CD14-positive monocyte (primary cell): ENCODE measurements around the gene RIPK1. TPM values are rescaled to one million over a fixed set of nuclear protein-coding genes. Genes with fewer than 3 reads are reported as not detected.
A peak's percentile ranks its signal among the peaks of the same experiment; 100 is the strongest.
"Not testable (repeated sequence)": the region's sequence is repeated elsewhere in the genome, so short reads cannot be mapped to it uniquely, and the experiment has no call there.

Experiments
- DNase-seq, 3 donors: peaks; one replicate each; pipeline ENCODE4 v3.0.0-alpha.2; 2011 to 2022
- H2AFZ ChIP-seq: 2 replicates; pipeline ENCODE4 v1.6.0; 2012; ENCODE audit warnings: mild to moderate bottlenecking, low read depth, low read length, inconsistent platforms; ENCODE audit not compliant: insufficient read depth, poor library complexity, severe bottlenecking
- H3K27ac ChIP-seq, 2 donors: 1 replicate in 1 of 2; 2 replicates in 1 of 2; pipeline ENCODE4 v1.5.1; 2012 to 2013; ENCODE audit warnings: low read length in 2 of 2, control low read depth in 1 of 2, inconsistent platforms in 1 of 2, low read depth in 1 of 2, mild to moderate bottlenecking in 1 of 2
- H3K27me3 ChIP-seq, 2 donors: one replicate each; pipeline versions ENCODE4 v1.6.0 to v1.6.1; 2011 to 2013; ENCODE audit warnings: low read length in 2 of 2; ENCODE audit not compliant: control insufficient read depth in 2 of 2, insufficient read depth in 2 of 2
- H3K36me3 ChIP-seq, 2 donors: replicated peaks in 1 of 2; 1 replicate in 1 of 2; 2 replicates in 1 of 2; pipeline versions ENCODE4 v1.5.1 to v1.6.1; 2012 to 2013; ENCODE audit warnings: low read length in 2 of 2, control low read depth in 1 of 2, inconsistent platforms in 1 of 2, mild to moderate bottlenecking in 1 of 2; ENCODE audit not compliant: insufficient read depth in 2 of 2, control insufficient read depth in 1 of 2
- H3K4me1 ChIP-seq, 2 donors: 1 replicate in 1 of 2; 2 replicates in 1 of 2; pipeline versions ENCODE4 v1.5.1 to v1.6.1; 2012 to 2013; ENCODE audit warnings: low read length in 2 of 2, control low read depth in 1 of 2, inconsistent platforms in 1 of 2, mild to moderate bottlenecking in 1 of 2, moderate library complexity in 1 of 2; ENCODE audit not compliant: insufficient read depth in 2 of 2, control insufficient read depth in 1 of 2
- H3K4me2 ChIP-seq: replicated peaks from 2 replicates; pipeline ENCODE3; 2012; ENCODE audit warnings: low read length, moderate library complexity, mild to moderate bottlenecking; ENCODE audit not compliant: poor library complexity, severe bottlenecking; ENCODE audit errors: extremely low read depth
- H3K4me3 ChIP-seq, 3 experiments: fragments of 200-600 bp in 1 of 3; sonication (generic) in 1 of 3; replicated peaks in 1 of 3; 1 replicate in 2 of 3; 2 replicates in 1 of 3; pipeline ENCODE4 v1.5.1; 2011 to 2013; ENCODE audit warnings: low read length in 3 of 3, mild to moderate bottlenecking in 3 of 3, control low read depth in 2 of 3, low read depth in 2 of 3, inconsistent platforms in 1 of 3, moderate library complexity in 1 of 3
- H3K79me2 ChIP-seq: 2 replicates; pipeline ENCODE4 v1.6.0; 2012; ENCODE audit warnings: mild to moderate bottlenecking, control low read depth, inconsistent platforms, low read length, moderate library complexity; ENCODE audit not compliant: insufficient read depth
- H3K9ac ChIP-seq: 2 replicates; pipeline ENCODE4 v1.6.0; 2017; ENCODE audit warnings: low read length, mild to moderate bottlenecking; ENCODE audit not compliant: insufficient read depth, poor library complexity, severe bottlenecking
- H3K9me3 ChIP-seq, 2 donors: replicated peaks in 1 of 2; 1 replicate in 1 of 2; 2 replicates in 1 of 2; pipeline versions ENCODE4 v1.5.1 to v1.6.1; 2012 to 2013; ENCODE audit warnings: low read length in 2 of 2, control low read depth in 1 of 2; ENCODE audit not compliant: control insufficient read depth in 1 of 2, insufficient read depth in 1 of 2
- H4K20me1 ChIP-seq: 2 replicates; pipeline ENCODE4 v1.6.0; 2012; ENCODE audit warnings: mild to moderate bottlenecking, low read length, control low read depth, moderate library complexity; ENCODE audit not compliant: insufficient read depth
- H3K27ac Mint-ChIP-seq, 7 donors: one replicate each; pipeline ENCODE4 v1.8.0; 2020; ENCODE audit warnings: mild to moderate bottlenecking in 7 of 7, mixed read lengths in 7 of 7, moderate library complexity in 6 of 7, inconsistent platforms in 2 of 7
- H3K27me3 Mint-ChIP-seq, 3 donors: one replicate each; pipeline ENCODE4 v1.8.0; 2021 to 2022; ENCODE audit warnings: low read depth in 3 of 3, mild to moderate bottlenecking in 3 of 3, mixed read lengths in 3 of 3, moderate library complexity in 3 of 3, inconsistent platforms in 1 of 3
- H3K36me3 Mint-ChIP-seq, 2 donors: one replicate each; pipeline ENCODE4 v1.8.0; 2020; ENCODE audit warnings: mixed read lengths in 2 of 2, inconsistent platforms in 1 of 2, mild to moderate bottlenecking in 1 of 2
- H3K4me1 Mint-ChIP-seq: one replicate; pipeline ENCODE4 v1.8.0; 2020; ENCODE audit warnings: mild to moderate bottlenecking, mixed read lengths
- H3K4me3 Mint-ChIP-seq, 2 donors: one replicate each; pipeline ENCODE4 v1.8.0; 2020; ENCODE audit warnings: mild to moderate bottlenecking in 2 of 2, mixed read lengths in 2 of 2, moderate library complexity in 1 of 2
- H3K9me3 Mint-ChIP-seq, 7 donors: one replicate each; pipeline ENCODE4 v1.8.0; 2020 to 2022; ENCODE audit warnings: mixed read lengths in 7 of 7, mild to moderate bottlenecking in 6 of 7, moderate library complexity in 6 of 7, inconsistent platforms in 2 of 7
- CTCF ChIP-seq: fragments of 200-600 bp; IDR thresholded peaks from one replicate; pipeline ENCODE4 v1.8.0; 2022; ENCODE audit warnings: antibody characterized with exemption, mild to moderate bottlenecking
- WGBS: methylation state at CpG from one replicate; pipeline ENCODE4 v1.1.5; 2013; ENCODE audit warnings: missing lambda C conversion rate; ENCODE audit not compliant: insufficient coverage; 5-methylcytosine and 5-hydroxymethylcytosine counted together
- intact Hi-C, 2 donors: fragments of 100-400 bp; cut with micrococcal nuclease; formaldehyde crosslinking; loops; one replicate each; pipeline versions ENCODE4 v1.15.0 to v1.15.1; 2023
- polyA plus RNA-seq, 3 donors: library from polyadenylated mRNA; depleted of rRNA in 1 of 3; unstranded in 2 of 3; stranded (reverse) in 1 of 3; fragments of 300-500 nt in 2 of 3; fragments of >200 nt in 1 of 3; fragmentation: Illumina TruSeq in 2 of 3; gene quantifications; 1 replicate in 2 of 3; 2 replicates in 1 of 3; pipeline ENCODE4 v1.2.3, GENCODE V29; 2012 to 2021

RIPK1 gene
- polyA plus RNA-seq, 3 donors = 6.0 to 9.6 (median 9.6) TPM

GRCh38 chr6:3045777-3046176 is 22.5 kb upstream of the RIPK1 start:
- no CpG with 5 or more reads among the region's 1 CpG for WGBS
- no peaks in the 10 kb centered on the region for H3K79me2 ChIP-seq
- H3K9me3 ChIP-seq = no peaks in the 10 kb centered on the region
- peak overlapping the region; percentile 56 to 84 (median 71) for H3K27ac Mint-ChIP-seq
- no peaks in the 10 kb centered on the region for H3K27me3 ChIP-seq
- H3K4me1 ChIP-seq = peaks cover 10 to 13% of the 10 kb centered on the region in 2 donors
- peak overlapping the region; percentile 28 for H2AFZ ChIP-seq
- no peaks in the 10 kb centered on the region for H3K36me3 ChIP-seq
- intact Hi-C loops = no loop called here
- peaks cover 0 to 9% (median 4%) of the 10 kb centered on the region in 3 donors for H3K27me3 Mint-ChIP-seq
- H3K9ac ChIP-seq = no peak overlapping the region
- DNase-seq = peak in 2 of 3 donors; percentile 20 to 33
- H3K4me3 Mint-ChIP-seq = peak overlapping the region in 1 of 2 donors; percentile 36
- peaks cover 0 to 3% (median 0%) of the 10 kb centered on the region in 7 donors for H3K9me3 Mint-ChIP-seq
- peaks cover 18% of the 10 kb centered on the region for H3K4me1 Mint-ChIP-seq
- H3K4me3 ChIP-seq = no peak overlapping the region
- no peak overlapping the region for H3K4me2 ChIP-seq
- no peaks in the 10 kb centered on the region for H3K36me3 Mint-ChIP-seq
- no peaks in the 10 kb centered on the region for H4K20me1 ChIP-seq
- TF ChIP-seq CTCF = no peak
- H3K27ac ChIP-seq = peak overlapping the region in 1 of 2 donors; percentile 28

- H2AFZ ChIP-seq = no peak overlapping the region
- H3K9me3 ChIP-seq = no peaks in the 10 kb centered on the region
- H3K27ac ChIP-seq = peak overlapping the region in 1 of 2 donors; percentile 28
- peaks cover 10 to 13% of the 10 kb centered on the region in 2 donors for H3K4me1 ChIP-seq
- Mint-ChIP-seq H3K9me3 (peaks cover 0 to 3% (median 0%) of the 10 kb centered on the region in 7 donors), H3K4me1 (peaks cover 18% of the 10 kb centered on the region), H3K27me3 (peaks cover 0 to 9% (median 3%) of the 10 kb centered on the region in 3 donors), H3K4me3 (no peak overlapping the region), H3K27ac (peak overlapping the region; percentile 56 to 84 (median 71)), H3K36me3 (no peaks in the 10 kb centered on the region)
- WGBS = 17% methylated on average over 1 of the region's 3 CpGs
- intact Hi-C loops = no loop called here
- no peaks in the 10 kb centered on the region for H3K36me3 ChIP-seq
- H4K20me1 ChIP-seq = no peaks in the 10 kb centered on the region
- no peaks in the 10 kb centered on the region for H3K79me2 ChIP-seq
- TF ChIP-seq CTCF = no peak
- H3K9ac ChIP-seq = no peak overlapping the region
- H3K4me2 ChIP-seq = no peak overlapping the region
- peak; percentile 63 to 81 (median 75) for DNase-seq
- H3K4me3 ChIP-seq = no peak overlapping the region
- no peaks in the 10 kb centered on the region for H3K27me3 ChIP-seq
Measured at GRCh38 chr6:3046295-3046694, 22.0 kb upstream of the RIPK1 start.

- peaks cover 26% of the 10 kb centered on the region for H3K4me1 Mint-ChIP-seq
- H3K79me2 ChIP-seq, H3K27ac Mint-ChIP-seq, H3K27me3 Mint-ChIP-seq, intact Hi-C loops, H3K9me3 ChIP-seq, DNase-seq, H3K4me3 ChIP-seq, H3K36me3 Mint-ChIP-seq, H2AFZ ChIP-seq, H3K9me3 Mint-ChIP-seq, H3K4me3 Mint-ChIP-seq, H3K27me3 ChIP-seq, H3K9ac ChIP-seq, H4K20me1 ChIP-seq, H3K36me3 ChIP-seq, H3K4me2 ChIP-seq, H3K27ac ChIP-seq: not testable (repeated sequence)
- WGBS = 79% methylated on average over 3 of the region's 4 CpGs
- H3K4me1 ChIP-seq = peaks cover 15 to 19% of the 10 kb centered on the region in 2 donors
Measured at GRCh38 chr6:3048009-3048408, 20.3 kb upstream of the RIPK1 start.
